ENCODE data around the gene COG5. TPM values are rescaled to one million over a fixed set of nuclear protein-coding genes. Genes with fewer than 3 reads are reported as not detected.

COG5 gene
- total and polyA plus RNA-seq, 2 of the 8 experiments (the other 6 are each of a cell fraction or from before 2014, with no cell fraction given), result 10.5 to 28.1 TPM

DNA sequence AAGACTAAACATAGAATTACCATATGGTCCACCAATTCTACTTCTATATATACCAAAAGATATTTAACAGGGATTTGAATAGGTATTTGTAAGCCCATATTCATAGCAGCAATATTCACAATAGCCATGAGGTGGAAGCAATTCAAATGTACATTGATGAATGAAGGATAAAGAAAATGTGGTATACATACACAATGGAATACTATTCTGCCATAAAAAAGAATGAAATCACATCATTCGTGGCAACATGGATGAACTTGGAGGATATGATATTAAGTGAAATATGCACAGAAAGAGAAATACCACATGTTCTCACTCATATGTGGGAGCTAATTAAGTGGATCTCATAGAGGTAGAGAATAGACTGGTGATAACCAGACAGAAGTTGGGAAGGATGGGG, 128.0 kb downstream of the COG5 start:
- no peak overlapping the region for H2BK15ac ChIP-seq (ENCODE audit: low read length)
- WGBS, 2 experiments (ENCODE audit: extremely low coverage in 1 of 2, insufficient coverage in 1 of 2, insufficient read length in 1 of 2, insufficient replicate concordance in 2 of 2, low coverage in 1 of 2, low lambda C conversion rate in 2 of 2, missing lambda C conversion rate in 1 of 2), result 91% methylated on average over 1 of the region's 1 CpG; no CpG with 5 or more reads in 1 of the 2 experiments
- no peaks in the 10 kb centered on the region for H3K36me3 ChIP-seq (ENCODE audit: control insufficient read depth in 2 of 4, insufficient read depth in 4 of 4, low read length in 3 of 4)
- POLR2A ChIA-PET (ENCODE audit: partially characterized antibody), result no interaction called here
- FAIRE-seq, result no peak
- no peak for DNase-seq (ENCODE audit: low read depth in 1 of 2, low spot score in 2 of 2)
- H3K9me3 ChIP-seq (ENCODE audit: insufficient read depth in 2 of 2, low read depth in 1 of 2, low read length in 1 of 2), result no peaks in the 10 kb centered on the region; a peak in 2 of 4 replicates
- no peak overlapping the region for H2BK120ac ChIP-seq (replicated peaks; ENCODE audit: low read depth, low read length)
- no peak overlapping the region for H4K8ac ChIP-seq (ENCODE audit: extremely low read depth, insufficient read depth, low read length)
- H3K14ac ChIP-seq (ENCODE audit: insufficient read length), result no peak overlapping the region
- H4K20me1 ChIP-seq (replicated peaks in 1 of 2; ENCODE audit: control insufficient read depth in 1 of 2, insufficient read depth in 2 of 2, low read length in 2 of 2), result no peaks in the 10 kb centered on the region
- no peaks in the 10 kb centered on the region for H3K4me1 ChIP-seq (replicated peaks in 1 of 4; ENCODE audit: control insufficient read depth in 3 of 4, insufficient read depth in 4 of 4, low read length in 3 of 4)
- H3K4me2 ChIP-seq (ENCODE audit: insufficient read depth in 1 of 2, low read depth in 2 of 2, low read length in 2 of 2), result no peak overlapping the region
- H3K27me3 ChIP-seq (replicated peaks in 1 of 4; ENCODE audit: control insufficient read depth in 3 of 4, extremely low read depth in 1 of 4, insufficient read depth in 3 of 4, low read length in 3 of 4), result no peaks in the 10 kb centered on the region
- no peak overlapping the region for H2AK5ac ChIP-seq (ENCODE audit: low read depth, low read length)
- no peak overlapping the region for H4K5ac ChIP-seq (ENCODE audit: insufficient read length, low read depth, low read length)
- no peak overlapping the region for H3K9ac ChIP-seq (replicated peaks in 1 of 4; ENCODE audit: extremely low read depth in 1 of 4, low read depth in 3 of 4, low read length in 3 of 4)
- no peak overlapping the region for H3K18ac ChIP-seq (ENCODE audit: extremely low read depth, low read length)
- H3K79me1 ChIP-seq (ENCODE audit: low read depth, low read length), result 0 out of 2 replicates have a peak, but pooled peaks cover 2% of the 10 kb centered on the region
- H3K23me2 ChIP-seq (ENCODE audit: low read depth, low read length), result no peaks in the 10 kb centered on the region
- no peaks in the 10 kb centered on the region for H3K79me2 ChIP-seq (ENCODE audit: control insufficient read depth in 1 of 2, insufficient read depth in 2 of 2, low read length in 2 of 2)
- CTCF ChIA-PET (ENCODE audit: partially characterized antibody), result no interaction called here
- H3K56ac ChIP-seq (replicated peaks; ENCODE audit: insufficient read length, low read depth, low read length), result no peak overlapping the region
- no peak overlapping the region for H2BK5ac ChIP-seq (ENCODE audit: low read depth, low read length)
- no peak overlapping the region for H3K4me3 ChIP-seq (ENCODE audit: extremely low read depth in 1 of 4, insufficient read depth in 2 of 4, low read depth in 3 of 4, low read length in 4 of 4)
- H3K23ac ChIP-seq (ENCODE audit: insufficient read length), result no peak overlapping the region
- H2BK12ac ChIP-seq (ENCODE audit: low read depth, low read length), result no peak overlapping the region
- no peak overlapping the region for H3K27ac ChIP-seq (ENCODE audit: low read depth, low read length)
- no peak overlapping the region for H2BK20ac ChIP-seq (ENCODE audit: low read length)
- no peak overlapping the region for H4K91ac ChIP-seq (replicated peaks; ENCODE audit: insufficient read length, low read length)
- H2AFZ ChIP-seq (ENCODE audit: low read length), result no peak overlapping the region
- H3K4ac ChIP-seq (replicated peaks; ENCODE audit: insufficient read length, low read depth, low read length), result no peak overlapping the region
- no peak for TF ChIP-seq KDM5A (IDR thresholded peaks at IDR 0.05; ENCODE audit: low read length)
